Mucosa of gallbladder (tissue), 1 donor: ENCODE measurements around the gene TXN. TPM values are rescaled to one million over a fixed set of nuclear protein-coding genes. Genes with fewer than 3 reads are reported as not detected.

Experiments used
- DNase-seq: peaks from one replicate; pipeline ENCODE4 v3.0.0-alpha.2; 2020; ENCODE audit warnings: low spot score
- total RNA-seq: library from RNA; stranded (reverse); gene quantifications from one replicate; pipeline ENCODE4 v1.2.1, GENCODE V29; 2021
- donor health status: DM: no; HTN: no; CAD: no.

Gene TXN
- total RNA-seq, result 158 TPM

GRCh38 chr9:110256380-110257096, at the start of gene TXN:
Gene TXN (minus strand): TSS chr9:110256507. CDS start chr9:110256435, 72 bp downstream.
- peak; percentile 89 for DNase-seq

- DNase-seq, result no peak
Measured at GRCh38 chr9:110303133-110303532, 46.8 kb upstream of the TXN start.

GRCh38 chr9:110298043-110298605, 41.8 kb upstream of the TXN start:
- DNase-seq, result no peak

DNA sequence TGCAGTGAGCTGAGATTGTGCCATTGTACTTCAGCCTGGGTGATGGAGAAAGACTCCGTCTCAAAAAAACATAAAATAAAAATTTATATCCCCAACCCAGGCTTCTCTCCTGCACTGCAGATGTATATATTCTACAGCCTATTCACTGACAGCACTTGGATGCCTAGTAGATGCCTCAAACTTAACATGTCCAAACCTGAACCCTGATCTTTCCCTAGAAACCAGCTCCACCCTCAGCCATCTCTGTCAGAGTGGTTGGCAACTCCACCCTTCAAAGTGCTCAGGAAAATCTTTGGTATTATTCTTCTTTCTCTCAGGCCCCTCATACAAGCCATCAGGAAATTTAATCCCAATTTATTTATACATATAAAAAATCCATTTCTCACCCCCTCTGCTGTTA, 36.9 kb upstream of the TXN start:
- no peak for DNase-seq

- DNase-seq, result no peak
Measured at GRCh38 chr9:110291921-110292557, 35.7 kb upstream of the TXN start.

GRCh38 chr9:110290001-110290400, 33.7 kb upstream of the TXN start:
- no peak for DNase-seq

GRCh38 chr9:110288503-110288902, 32.2 kb upstream of the TXN start:
- no peak for DNase-seq

- DNase-seq, result no peak
Measured at GRCh38 chr9:110287289-110287680, 31.0 kb upstream of the TXN start.

DNA sequence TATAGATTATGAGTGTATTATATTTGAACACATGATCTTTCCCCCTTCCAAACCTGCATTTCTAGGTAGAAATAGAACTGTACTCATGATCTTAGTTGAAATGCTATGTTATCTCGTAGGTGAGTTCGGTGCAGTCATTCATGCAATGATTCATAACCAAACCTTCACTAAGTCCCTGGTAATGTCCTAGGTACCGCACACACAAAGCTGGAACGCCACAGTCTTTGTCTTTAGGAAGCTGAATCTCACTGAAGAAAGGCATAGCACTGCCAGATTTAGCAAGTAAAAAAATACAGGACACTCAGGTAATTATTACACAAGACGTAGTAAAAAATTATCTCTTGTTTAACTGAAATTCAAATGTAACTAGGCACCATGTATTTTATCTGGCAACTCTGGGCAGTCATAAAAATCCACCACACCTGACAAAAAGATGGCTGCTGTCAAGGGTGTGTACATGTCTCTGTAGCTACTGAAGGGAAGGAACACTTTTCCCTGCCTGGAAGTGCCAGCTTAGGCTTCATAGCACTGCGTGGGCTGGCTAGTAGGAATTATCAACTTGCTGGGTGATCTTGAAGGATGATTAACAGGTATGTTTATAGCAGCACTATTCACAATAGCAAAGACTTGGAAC, 28.0 kb upstream of the TXN start:
- no peak for DNase-seq

DNA sequence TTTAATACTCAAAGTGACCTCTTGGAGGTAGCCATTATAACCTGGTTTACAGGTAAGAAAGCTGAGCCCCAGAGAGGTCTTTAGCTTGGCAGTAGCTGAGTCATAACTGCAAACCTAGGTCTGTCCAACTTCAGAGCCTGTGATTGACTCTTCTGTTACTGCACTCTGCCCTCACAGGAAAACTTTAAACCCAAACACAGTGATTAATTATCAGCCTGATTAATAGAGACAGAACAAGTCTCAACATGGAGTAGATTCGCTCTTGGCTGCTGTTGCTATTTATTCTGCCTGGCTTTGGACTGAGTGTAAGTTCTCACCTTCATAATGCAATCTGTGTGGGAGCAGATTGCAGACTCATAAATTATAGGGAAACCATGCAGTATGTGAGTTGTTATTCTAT, 27.4 kb upstream of the TXN start:
- DNase-seq, result peak; percentile 10

DNA sequence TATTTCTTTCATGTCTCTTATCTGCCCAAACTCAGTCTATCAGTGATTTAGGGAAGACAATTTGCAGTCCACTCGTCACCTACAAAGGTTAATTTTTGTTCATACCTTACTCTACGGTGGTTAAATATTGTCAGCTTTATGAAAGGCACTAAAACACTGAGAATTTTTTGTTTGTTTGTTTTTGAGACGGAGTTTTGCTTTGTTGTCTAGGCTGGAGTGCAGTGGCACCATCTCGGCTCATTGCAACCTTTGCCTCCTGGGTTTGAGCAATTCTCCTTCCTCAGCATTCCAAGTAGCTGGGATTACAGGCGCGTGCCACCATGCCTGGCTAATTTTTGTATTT, 26.4 kb upstream of the TXN start:
- DNase-seq, result no peak

- no peak for DNase-seq
Measured at GRCh38 chr9:110282018-110282738, 25.9 kb upstream of the TXN start.

GRCh38 chr9:110278080-110278707, 21.9 kb upstream of the TXN start:
- DNase-seq, result no peak

- no peak for DNase-seq
Measured at GRCh38 chr9:110276781-110277180, 20.5 kb upstream of the TXN start.

GRCh38 chr9:110270211-110270995, 14.1 kb upstream of the TXN start:
- no peak for DNase-seq

- DNase-seq, result no peak
Measured at GRCh38 chr9:110266795-110267194, 10.5 kb upstream of the TXN start.

DNA sequence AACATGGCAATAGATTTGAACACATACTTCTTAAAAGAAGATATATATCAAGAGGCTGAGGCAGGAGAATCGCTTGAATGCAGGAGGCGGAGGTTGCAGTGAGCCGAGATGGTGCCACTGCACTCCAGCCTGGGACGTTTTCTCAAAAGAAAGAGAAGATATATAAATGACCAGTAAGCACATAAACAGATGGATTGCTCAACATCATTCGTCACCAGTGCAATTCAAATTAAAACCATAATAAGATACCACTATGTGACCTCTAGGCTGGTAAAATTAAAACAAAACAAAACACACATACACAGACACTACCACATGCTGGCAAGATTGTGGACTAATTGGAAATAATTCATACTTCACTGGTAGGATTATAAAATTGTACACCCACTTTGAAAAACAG, 5.3 kb upstream of the TXN start:
- DNase-seq, result no peak

GRCh38 chr9:110260911-110261310, 4.6 kb upstream of the TXN start:
- DNase-seq, result no peak

- DNase-seq, result no peak
Measured at GRCh38 chr9:110259566-110259965, 3.3 kb upstream of the TXN start.

- no peak for DNase-seq
Measured at GRCh38 chr9:110258690-110259091, 2.4 kb upstream of the TXN start.

- DNase-seq, result no peak
Measured at GRCh38 chr9:110257956-110258355, 1.6 kb upstream of the TXN start.
